ENCODE measurements around the gene MYH6.
"Not testable (repeated sequence)": the region's sequence is repeated elsewhere in the genome, so short reads cannot be mapped to it uniquely, and the experiment has no call there.

The MYH6 gene

DNA sequence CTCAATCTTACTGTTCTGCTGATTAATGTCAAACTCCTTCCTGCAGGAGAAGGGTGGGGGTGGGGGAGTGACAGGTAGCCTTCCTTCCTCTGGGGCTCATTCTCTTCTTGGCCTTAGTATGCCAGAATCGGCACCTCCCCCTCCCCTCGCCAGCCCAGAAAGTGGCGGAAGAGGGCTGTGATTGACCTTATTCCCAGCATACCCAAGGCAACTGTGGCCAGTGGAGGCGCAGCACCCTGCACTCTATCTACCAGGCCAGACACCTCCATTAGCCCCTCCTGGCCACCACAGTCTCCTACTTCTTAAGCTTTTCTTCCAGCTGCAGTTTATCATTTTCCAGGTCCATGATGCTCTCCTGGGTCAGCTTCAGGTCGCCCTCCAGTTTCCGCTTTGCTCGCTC, 15.5 kb downstream of the MYH6 start:
- no peak for DNase-seq (ENCODE audit: low read depth)

GRCh38 chr14:23389871-23390270, 18.2 kb downstream of the MYH6 start:
- DNase-seq (ENCODE audit: low read depth), result not testable (repeated sequence)

GRCh38 chr14:23389396-23389795, 18.7 kb downstream of the MYH6 start:
- DNase-seq (ENCODE audit: low read depth), result no peak

DNA sequence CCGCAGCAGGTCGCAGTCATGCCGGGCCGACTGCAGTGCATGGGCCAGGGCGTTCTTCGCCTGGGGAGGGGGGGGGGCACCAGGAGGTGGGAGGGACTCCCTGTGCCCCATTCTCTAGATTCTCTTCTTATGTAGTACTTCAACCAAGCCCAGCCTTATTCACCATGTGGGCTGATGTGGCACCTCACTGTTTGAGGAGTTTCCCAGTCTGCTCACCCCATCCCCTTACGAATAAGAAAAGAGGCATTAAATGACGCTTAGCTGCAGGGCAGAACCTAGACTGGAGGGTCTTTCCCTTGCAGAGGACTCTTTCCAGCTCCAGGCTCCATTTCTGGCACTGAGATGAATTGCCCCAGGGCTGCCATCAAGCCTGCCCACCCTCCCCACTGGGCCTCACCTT, 19.1 kb downstream of the MYH6 start:
- no peak for DNase-seq (ENCODE audit: low read depth)

DNA sequence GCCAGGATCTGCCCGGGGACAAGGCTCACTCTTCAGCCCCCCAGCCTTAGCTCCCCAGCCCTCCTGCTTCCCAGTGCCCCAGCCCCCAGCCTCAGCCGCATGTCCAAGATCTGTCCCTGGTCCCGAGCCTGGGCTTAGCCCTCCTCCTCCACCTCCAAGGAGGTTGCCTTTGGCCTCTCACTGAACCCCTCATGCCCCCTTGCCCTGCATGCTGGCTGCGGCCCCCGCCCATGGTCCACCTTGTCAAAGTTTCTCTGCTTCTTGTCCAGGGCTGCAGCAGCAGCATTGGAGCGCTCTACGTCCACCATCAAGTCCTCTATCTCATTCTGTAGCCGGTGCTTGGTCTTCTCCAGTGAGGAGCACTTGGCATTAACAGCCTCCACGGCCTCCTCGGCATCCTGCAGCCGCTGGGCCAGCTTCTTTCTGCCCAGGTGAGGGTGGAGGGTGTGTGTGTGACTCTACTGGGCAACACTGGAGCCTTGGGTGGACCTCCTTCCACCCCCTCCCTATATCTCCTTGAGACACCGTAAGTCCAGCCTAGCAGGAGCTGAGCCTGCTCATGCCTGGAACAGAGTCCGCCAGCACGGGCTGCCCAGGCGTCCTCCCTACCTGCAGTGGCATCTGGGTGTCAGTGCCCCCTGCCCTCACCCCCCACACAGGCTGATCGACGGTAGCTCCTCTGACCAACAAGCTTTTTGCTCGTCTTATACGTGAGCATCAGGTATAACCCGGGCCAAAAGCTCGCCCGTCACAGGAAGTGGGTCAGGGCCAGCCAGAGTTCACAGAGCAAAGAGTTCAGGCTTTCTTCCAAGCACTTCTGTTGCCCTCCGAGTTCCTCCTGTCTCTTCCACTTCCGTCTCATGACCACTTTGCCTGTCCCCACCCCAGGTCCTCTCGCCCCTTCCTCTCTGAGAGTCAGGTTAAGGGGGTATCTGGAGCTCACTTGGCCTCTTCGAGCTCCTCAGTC, 19.9 kb downstream of the MYH6 start:
- no peak for DNase-seq (ENCODE audit: low read depth)

GRCh38 chr14:23386999-23387398, 21.1 kb downstream of the MYH6 start:
- DNase-seq (ENCODE audit: low read depth), result no peak

DNA sequence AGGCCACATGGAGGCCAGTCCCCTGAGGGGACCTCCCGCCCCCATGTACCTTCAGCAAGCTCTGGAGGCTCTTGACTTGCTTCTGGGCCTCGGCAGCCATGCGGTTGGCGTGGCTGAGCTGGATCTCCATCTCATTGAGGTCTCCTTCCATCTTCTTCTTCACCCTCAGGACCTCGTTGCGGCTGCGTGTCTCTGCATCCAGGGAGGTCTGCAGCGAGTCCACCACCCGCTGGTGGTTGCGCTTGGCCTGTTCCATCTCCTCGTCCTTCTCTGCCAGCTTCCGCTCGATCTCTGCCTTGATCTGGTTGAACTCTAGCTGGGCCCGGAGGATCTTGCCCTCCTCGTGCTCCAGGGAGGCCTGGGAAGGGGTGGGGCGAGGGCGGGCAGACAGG, 21.8 kb downstream of the MYH6 start:
- not testable (repeated sequence) for DNase-seq (ENCODE audit: low read depth)

GRCh38 chr14:23385642-23386265, 22.3 kb downstream of the MYH6 start:
- DNase-seq (ENCODE audit: low read depth), result no peak

GRCh38 chr14:23385244-23385641, 22.8 kb downstream of the MYH6 start:
- no peak for DNase-seq (ENCODE audit: low read depth)

GRCh38 chr14:23384364-23385080, 23.6 kb downstream of the MYH6 start:
- DNase-seq (ENCODE audit: low read depth), result no peak

- DNase-seq (ENCODE audit: low read depth), result no peak
Measured at GRCh38 chr14:23382731-23383440, 25.2 kb downstream of the MYH6 start.

GRCh38 chr14:23382276-23382675, 25.8 kb downstream of the MYH6 start:
- no peak for DNase-seq (ENCODE audit: low read depth)

DNA sequence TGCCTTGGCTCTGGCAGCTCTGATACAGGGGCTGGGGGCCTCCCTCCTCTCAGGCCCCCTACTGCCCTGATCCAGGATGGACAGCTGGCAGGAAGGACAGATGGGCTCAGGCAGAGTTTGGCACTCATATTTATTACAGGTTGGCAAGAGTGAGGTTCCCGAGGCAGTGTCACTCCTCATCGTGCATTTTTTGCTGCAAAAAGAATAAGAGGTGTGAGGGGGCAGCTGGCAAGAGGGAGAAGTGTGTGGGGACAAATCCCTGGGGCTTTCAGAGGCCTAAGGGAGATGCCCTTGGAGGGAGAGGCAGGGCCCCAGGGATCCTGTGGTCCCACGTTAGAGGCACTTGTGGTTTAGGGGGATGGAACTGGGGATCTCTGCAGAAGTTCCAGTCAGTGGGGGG, 26.2 kb downstream of the MYH6 start:
- no peak for DNase-seq (ENCODE audit: low read depth)

DNA sequence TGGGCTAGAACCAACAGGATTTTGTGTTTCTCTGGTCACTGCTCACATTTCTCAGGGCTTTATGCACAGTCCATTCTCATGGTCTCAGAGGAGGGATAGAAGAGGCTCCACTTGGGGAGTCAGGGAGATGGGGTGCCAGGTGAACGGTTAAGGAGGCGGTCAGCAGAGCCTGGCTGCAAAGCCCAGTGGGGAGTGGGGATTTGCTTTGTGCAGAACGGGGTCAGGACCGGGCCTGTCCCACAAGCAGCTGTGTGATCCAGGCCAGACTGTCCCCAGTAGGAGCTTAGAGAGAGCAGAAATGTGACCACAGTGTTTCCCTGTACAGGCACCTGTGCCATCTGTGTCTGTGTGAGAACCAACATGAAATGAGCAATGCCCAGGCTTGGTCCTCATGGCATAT, 27.1 kb downstream of the MYH6 start:
- DNase-seq (ENCODE audit: low read depth), result no peak

- DNase-seq (ENCODE audit: low read depth), result no peak
Measured at GRCh38 chr14:23380197-23380914, 27.7 kb downstream of the MYH6 start.

GRCh38 chr14:23379366-23380196, 28.5 kb downstream of the MYH6 start:
- peak; percentile 38 for DNase-seq (ENCODE audit: low read depth)

DNA sequence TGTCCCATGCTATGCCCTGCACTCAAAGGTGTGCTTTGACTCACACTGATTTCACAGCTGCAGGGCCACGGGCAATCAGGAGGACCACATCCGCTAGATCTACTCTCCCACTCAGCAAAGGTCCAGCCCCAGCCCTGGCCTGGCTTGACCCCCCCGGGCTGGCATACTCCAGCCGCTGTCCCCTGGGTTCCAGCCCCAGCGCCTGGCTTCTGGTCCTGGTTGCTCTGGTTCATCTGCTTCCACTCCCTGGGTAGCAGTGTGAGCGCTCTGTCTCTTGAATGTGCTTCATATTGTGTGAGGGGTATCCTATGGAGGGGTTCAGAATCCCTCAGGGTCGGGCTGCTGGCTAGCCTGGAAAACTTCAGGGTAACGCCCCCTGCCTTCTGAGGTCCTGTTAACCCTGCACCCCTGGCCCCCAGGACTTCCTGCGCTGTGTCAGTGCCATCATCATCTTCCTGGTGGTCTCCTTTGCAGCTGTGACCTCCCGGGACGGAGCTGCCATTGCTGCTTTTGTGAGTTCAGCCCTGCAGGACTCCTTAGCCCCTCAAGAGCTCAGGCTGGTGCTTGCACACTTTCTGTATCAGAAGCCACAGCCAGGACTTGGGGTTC, 29.4 kb downstream of the MYH6 start:
- no peak for DNase-seq (ENCODE audit: low read depth)

- DNase-seq (ENCODE audit: low read depth), result no peak
Measured at GRCh38 chr14:23377573-23378563, 30.2 kb downstream of the MYH6 start.

GRCh38 chr14:23377198-23377550, 30.9 kb downstream of the MYH6 start:
- no peak for DNase-seq (ENCODE audit: low read depth)
